AG09309 (cell line): ENCODE results near the gene SERP2.

Experiments
- DNase-seq: peaks from one replicate; pipeline ENCODE4 v3.0.0-alpha.2; 2010; ENCODE audit warnings: low read depth
- H3K4me3 ChIP-seq: 2 replicates; pipeline ENCODE4 v1.5.1; 2011; ENCODE audit warnings: mild to moderate bottlenecking, low read depth, low read length, moderate library complexity; ENCODE audit not compliant: control insufficient read depth
- CTCF ChIP-seq: IDR thresholded peaks from 2 replicates; pipeline ENCODE4 v1.5.1; 2011; ENCODE audit warnings: mild to moderate bottlenecking, low read depth, low read length, inconsistent platforms; ENCODE audit not compliant: insufficient read depth, control insufficient read depth; ENCODE audit errors: missing control alignments

SERP2 gene

GRCh38 chr13:44364345-44365000 is 9.2 kb upstream of the SERP2 start:
- TF ChIP-seq CTCF = no peak
- no peak for DNase-seq
- H3K4me3 ChIP-seq = no peak overlapping the region

- no peak overlapping the region for H3K4me3 ChIP-seq
- TF ChIP-seq CTCF = no peak
- DNase-seq = peak; percentile 5
These were observed 8.6 kb upstream of the SERP2 start for GRCh38 chr13:44365008-44365407.

DNA sequence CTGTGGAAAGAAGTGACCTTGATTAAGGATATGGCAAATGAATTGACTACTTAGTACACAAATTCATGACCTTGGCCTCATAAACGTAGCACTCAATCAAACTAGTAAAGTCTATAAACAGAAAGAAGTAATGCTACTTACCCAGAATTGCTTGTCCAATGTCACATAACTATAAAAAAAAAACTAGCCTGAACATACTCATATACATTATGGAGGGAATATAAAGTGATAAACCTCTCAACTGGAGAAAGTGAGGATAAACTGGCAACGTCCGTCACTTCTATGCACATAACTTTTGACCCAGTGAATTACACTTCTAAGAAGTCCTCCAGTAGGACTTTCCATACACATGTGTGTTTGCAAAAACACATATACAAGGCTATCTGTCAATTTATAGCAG is 7.7 kb upstream of the SERP2 start:
- H3K4me3 ChIP-seq = no peak overlapping the region
- DNase-seq = no peak
- TF ChIP-seq CTCF = no peak

GRCh38 chr13:44368062-44368591 is 5.5 kb upstream of the SERP2 start:
- DNase-seq = peak; percentile 75
- no peak overlapping the region for H3K4me3 ChIP-seq
- no peak for TF ChIP-seq CTCF

DNA sequence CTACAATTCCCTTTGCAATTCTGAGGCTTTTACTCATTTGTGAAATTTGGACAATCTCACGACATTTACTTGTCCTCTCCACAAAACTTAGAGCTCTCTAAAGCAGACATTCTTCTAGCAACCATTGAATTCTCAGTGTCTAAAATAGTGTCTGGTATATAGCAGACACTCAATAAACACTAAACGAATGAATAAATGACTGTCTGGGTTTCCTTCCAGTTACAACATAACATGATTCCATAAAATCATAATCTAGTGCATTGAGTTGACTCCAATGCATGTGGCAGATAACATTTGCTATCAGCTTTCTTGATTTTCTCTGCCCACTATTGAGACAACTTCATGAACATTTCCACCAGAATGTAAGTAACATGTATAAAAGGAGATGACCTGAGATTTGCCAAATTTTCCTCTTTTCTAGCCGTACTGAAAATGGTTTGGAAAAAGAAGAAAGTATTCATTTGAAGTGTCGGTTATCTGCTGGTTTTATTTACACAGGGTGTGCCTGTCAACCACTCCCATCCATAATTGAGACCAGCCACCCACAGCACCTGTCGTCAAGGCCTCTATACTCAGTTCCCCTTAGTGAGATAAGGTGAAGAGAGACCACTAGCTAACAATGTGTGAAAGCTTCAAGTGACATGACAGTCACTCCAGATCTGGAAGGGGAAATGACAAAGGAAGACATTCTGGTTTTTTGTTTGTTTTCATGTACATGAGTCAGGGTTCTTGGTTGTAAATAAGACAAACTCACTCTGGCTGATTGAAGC is 4.8 kb upstream of the SERP2 start:
- no peak for TF ChIP-seq CTCF
- no peak overlapping the region for H3K4me3 ChIP-seq
- DNase-seq = no peak

- no peak for DNase-seq
- TF ChIP-seq CTCF = no peak
These were observed 2.2 kb upstream of the SERP2 start for GRCh38 chr13:44371421-44371820.

GRCh38 chr13:44373247-44373600 is 400 bp upstream of the SERP2 start:
- peak overlapping the region; percentile 35; the same call in 1 of the 2 replicates for H3K4me3 ChIP-seq
- DNase-seq = no peak
- no peak for TF ChIP-seq CTCF

More at GRCh38 chr13:44371421-44371820, 2.2 kb upstream of the SERP2 start:
- no peak overlapping the region for H3K4me3 ChIP-seq
